HG03460 (cell line): ENCODE data around the gene MDM2.
"Not testable (repeated sequence)": the region's sequence is repeated elsewhere in the genome, so short reads cannot be mapped to it uniquely, and the experiment has no call there.

Experiments
- ATAC-seq: cut with Tn5 transposase; IDR thresholded peaks from one replicate; pipeline ENCODE4 v1.9.1; 2021; ENCODE audit not compliant: unreplicated experiment

Gene MDM2

DNA sequence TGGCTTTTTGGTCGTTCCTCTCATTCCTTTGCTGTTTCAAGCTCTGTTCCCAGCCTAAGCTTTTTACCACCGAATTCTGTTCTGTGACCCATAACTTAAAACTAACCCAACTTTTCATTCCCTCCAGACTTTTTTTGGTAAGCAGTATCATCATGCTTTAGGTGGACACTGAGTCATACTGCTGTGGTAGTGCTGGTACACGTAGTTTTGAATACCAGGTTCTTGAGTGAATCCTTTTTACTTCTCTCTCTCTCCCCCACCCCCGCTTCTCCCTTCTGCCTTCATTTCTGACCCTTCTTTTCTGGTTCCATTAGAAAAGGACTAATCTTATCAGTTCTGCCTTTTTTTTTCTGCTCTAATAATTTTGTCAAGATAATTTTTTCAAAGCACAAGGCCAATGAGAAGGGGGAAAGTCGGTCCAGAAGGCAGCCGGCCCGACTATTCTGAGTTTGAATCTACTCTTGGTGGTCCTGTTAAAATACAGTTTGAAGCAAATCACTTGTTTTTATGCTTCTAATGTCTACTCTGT is 2.3 kb upstream of the MDM2 start:
- no peak for ATAC-seq

GRCh38 chr12:68806488-68807237 is 1.3 kb upstream of the MDM2 start:
- no peak for ATAC-seq

GRCh38 chr12:68807274-68807575 is 752 bp upstream of the MDM2 start:
- not testable (repeated sequence) for ATAC-seq

- ATAC-seq = peak; percentile 56
Measured at GRCh38 chr12:68808388-68809189, 612 bp downstream of the MDM2 start.

DNA sequence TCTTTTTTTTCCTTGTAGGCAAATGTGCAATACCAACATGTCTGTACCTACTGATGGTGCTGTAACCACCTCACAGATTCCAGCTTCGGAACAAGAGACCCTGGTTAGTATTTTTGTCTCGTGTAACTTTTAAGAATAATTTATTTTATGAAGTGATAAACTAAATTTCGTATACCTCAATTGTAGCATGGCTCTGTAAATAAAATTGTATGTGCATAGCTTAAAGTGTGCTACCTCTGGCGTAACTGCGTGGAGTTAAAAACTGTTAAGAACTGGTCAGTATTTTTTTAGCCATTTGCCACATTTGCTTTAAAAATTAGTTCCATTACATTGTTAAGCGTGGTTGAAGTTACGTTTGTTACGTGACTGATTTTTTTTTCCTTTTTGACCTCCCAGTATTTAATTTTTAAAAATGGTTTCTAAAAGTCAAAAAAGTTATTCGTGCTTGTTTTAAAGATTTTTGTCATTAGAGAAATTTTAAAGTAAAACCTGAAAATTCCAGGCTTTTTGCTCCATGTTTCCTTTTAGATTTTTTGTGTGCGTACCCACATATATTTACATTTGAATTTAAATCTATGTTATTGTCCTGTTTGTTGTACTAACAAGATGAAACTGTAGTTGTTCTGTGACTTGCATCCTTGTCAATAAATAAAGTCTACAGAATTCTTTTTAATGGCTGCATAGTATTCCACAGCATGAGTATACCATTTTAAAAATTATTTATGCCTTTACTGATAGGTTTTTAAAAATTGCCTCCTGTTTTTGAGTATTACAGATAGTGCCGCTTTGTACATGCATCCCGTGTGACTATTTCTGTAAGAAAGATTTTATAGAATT is 1.4 kb downstream of the MDM2 start:
- no peak for ATAC-seq

DNA sequence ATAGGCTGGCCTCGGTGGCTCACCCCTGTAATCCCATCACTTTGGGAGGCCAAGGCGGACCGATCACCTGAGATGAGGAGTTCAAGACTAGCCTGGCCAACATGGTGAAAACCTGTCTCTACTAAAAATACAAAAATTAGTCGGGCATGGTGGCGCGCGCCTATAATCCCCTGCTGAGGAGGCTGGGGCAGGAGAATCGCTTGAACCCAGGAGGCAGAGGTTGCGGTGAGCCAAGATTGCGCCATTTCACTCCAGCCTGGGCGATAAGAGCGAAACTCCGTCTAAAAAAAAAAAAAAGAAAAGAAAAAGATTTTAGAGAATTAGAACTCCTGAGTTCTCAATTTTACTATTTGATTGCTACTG is 2.0 kb downstream of the MDM2 start:
- ATAC-seq = not testable (repeated sequence)

DNA sequence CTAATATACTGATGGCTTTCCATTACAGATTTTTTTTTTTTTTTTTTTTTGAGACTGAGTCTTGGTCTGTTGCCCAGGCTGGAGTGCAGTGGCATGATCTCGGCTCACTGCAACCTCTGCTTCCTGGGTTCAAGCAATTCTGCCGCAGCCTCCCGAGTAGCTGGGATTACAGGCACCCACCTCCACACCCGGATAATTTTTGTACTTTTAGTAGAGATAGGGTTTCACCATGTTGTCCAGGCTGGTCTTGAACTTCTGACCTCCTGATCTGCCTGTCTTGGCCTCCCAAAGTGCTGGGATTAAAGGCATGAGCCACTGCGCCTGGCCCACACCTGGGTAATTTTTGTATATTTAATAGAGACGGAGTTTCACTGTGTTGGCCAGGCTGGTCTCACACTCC is 3.6 kb downstream of the MDM2 start:
- ATAC-seq = not testable (repeated sequence)

DNA sequence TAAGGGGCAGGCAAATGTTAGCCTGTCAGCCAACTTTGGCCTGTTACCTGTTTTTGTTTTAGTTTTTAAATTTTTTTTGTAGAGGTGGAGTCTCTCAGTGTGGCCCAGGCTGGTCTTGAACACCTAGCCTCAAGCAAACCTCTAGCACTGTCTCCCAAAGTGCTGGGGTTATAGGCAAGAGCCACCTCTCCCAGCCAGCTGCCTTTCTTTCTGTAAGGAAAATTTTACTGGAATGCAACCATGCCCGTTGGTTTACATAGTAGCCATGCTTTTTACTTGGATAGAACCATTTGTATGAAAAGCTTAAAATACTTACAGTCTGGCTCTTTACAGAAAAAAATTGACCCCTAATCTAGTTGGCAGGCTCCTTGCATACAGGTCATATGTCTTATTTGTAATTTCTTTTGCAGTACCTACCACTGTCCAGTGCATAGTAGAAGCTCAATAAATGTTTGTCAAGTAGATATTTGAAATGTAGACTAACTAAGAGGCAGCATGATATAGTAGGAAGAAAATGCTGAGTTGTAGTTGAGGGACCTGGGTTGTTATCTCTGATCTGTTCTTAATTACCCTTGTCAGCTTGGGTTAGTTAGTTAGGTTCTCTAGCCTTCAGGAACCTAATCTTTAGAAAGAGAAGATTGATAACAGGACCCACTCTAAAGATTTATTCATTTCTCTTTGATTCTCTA is 4.7 kb downstream of the MDM2 start:
- ATAC-seq = no peak

- no peak for ATAC-seq
Measured at GRCh38 chr12:68813242-68813593, 5.2 kb downstream of the MDM2 start.

DNA sequence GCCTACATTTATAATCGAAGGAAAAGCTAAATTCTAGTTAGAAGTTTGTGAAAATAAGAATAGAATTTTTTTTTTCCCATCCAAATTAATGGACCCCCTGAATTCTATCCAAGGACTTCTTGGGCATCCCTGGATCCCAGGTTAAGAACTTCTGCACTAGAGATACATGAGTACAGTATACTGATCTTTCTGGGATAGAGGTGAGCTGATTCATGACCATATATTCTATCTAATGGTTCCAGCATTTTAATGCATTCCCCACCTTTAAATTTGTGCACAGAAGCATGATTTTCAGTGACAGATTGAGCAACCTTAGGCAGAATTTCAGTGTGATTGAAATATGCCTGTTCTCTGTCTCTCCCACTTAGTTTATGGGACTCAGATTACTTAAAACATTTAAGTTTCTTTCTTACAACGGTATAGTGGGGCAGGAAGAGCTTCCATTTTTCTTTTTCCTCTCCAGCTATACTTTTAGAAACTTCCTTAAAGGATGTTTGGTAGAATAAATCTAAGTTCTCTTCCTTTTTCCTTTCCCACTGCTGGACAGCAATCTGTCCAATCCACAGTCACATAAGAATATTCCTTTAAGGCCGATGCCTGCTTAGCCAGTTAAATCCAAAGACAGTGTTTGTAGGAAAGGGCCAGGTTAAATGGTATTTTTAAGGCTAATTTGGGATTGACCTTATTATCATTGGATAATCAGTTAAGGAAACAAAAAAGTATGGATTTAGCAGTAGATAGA is 6.7 kb downstream of the MDM2 start:
- no peak for ATAC-seq

- no peak for ATAC-seq
Measured at GRCh38 chr12:68815232-68815927, 7.4 kb downstream of the MDM2 start.

DNA sequence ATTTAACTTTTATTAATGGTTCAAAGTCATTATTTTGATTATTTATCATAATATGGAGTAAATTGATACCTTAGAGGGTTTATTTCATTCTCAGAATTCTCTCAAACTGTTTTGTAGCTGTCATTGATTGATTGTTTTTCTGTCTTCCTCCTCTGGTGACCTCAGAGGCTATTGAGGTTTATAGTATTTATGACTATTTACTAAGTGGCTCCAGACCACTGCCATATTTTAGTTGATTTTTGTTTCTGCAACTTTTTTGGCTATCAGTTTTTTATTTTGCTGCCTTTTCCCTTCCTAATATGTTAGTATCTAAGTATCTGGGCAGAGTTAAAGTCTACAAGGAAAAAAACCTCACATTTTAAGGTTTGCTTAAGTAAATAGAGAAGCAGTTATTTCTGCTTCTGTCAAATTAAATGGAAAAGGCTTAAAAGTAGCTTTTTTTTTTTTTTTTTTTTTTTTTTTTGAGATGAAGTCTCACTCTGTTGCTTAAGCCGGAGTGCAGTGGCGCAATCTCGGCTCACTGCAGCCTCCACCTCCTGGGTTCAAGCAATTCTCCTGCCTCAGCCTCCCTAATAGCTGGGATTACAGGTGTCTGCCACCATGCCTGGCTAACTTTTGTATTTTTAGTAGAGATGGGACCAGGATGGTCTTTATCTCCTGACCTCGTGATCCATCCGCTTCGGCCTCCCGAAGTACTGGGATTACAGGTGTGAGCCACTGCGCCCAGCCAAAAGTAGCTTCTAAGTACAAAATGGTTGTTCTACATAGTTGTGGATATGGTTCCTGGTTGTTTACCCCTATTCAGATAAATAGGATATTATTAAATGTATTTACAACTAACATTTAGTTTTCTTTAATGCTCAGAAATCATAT is 8.2 kb downstream of the MDM2 start:
- no peak for ATAC-seq

GRCh38 chr12:68819481-68819880 is 11.5 kb downstream of the MDM2 start:
- ATAC-seq = not testable (repeated sequence)

DNA sequence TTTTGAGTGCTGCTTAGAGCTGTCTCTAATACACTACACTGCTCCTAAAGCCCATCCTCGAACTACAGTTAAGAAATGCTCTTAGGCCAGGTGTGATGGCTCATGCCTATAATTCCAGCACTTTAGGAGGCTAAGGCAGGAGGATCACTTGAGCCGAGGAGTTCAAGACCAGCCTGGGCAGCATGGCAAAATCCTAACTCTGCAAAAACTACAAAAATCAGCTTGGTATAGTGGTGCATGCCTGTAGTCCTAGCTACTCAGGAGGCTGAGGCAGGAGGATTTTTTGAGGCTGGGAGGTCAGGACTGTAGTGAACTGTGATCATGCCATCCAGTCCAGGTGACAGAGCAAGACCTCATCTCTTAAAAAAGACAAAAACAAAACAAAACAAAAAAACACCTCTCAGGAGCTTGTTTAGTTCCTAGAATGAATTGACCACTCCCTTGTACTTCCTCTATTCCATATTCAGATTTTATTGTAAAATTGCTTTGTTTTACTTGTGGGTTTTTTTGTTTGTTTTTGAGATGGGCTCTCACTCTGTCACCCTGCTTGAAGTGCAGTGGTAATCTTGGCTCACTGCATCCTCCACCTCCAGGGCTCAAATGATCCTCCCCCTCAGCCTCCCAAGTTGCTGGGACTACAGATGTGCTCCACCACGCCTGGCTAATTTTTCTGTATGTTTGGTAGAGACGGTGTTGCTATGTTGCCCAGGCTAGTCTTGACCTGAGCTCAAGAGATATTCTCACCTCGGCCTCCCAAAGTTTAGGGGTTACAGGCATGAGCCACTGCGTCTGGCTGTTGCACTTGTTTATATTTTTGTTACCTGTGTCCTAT is 13.6 kb downstream of the MDM2 start:
- no peak for ATAC-seq

DNA sequence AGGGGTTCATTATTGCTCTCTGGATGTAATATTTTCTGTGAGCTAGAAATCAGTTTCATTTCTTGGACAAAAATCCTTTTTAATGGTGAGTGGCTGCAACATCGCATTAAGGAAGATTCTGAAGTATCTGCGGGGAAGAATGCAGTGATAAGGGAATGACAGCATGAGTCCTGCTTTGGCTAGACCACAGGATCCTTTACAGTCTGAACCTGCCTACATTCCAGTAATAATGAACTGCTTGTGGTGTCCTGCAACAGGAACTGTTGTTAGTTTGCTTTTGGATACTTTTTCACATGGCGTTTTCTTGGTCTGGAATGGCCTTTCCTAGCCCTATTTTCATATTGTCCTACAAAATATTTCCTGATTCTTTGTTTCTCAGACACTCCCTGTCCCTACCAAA is 15.7 kb downstream of the MDM2 start:
- ATAC-seq = no peak

GRCh38 chr12:68824131-68824530 is 16.2 kb downstream of the MDM2 start:
- ATAC-seq = no peak

- ATAC-seq = no peak
Measured at GRCh38 chr12:68824597-68825250, 16.7 kb downstream of the MDM2 start.
